Endothelial cell of umbilical vein (primary cell): Measurements from ENCODE around the gene RASGEF1C. TPM values are rescaled to one million over a fixed set of nuclear protein-coding genes. Genes with fewer than 3 reads are reported as not detected.

Experiments used
- BruUV-seq: library from RNA; stranded (reverse); fragments of 400-500 nt; replicated peaks from 2 replicates; lab custom pipeline; 2021; lab: Mats Ljungman, UMichigan
- CTCF ChIA-PET: fragments of 300-600, 350-600 bp; sonication (Branson Sonifier 250); formaldehyde crosslinking; loops from one replicate; lab custom pipeline; 2021; ENCODE audit warnings: antibody characterized with exemption, inconsistent platforms; lab: Charles Lee
- POLR2A ChIA-PET: fragments of 300-600, 350-600 bp; sonication (Branson Sonifier 250); formaldehyde crosslinking; loops from one replicate; lab custom pipeline; 2021; ENCODE audit warnings: antibody characterized with exemption, inconsistent platforms; lab: Charles Lee
- DNase-seq: peaks from one replicate; pipeline ENCODE4 v3.0.0-alpha.2; 2011; ENCODE audit warnings: low read depth, low spot score
- FAIRE-seq: peaks from 2 replicates; lab custom pipeline; 2011; peaks lifted over from hg19 to GRCh38; lab: Jason Lieb, UNC
- H2AFZ ChIP-seq: 2 replicates; pipeline ENCODE4 v1.6.0; 2012; ENCODE audit warnings: low read depth, low read length, control low read depth, inconsistent platforms
- H3K27ac ChIP-seq: 2 replicates; pipeline ENCODE4 v1.5.1; 2011; ENCODE audit warnings: low read depth, mild to moderate bottlenecking, control low read depth, low read length, moderate library complexity; ENCODE audit not compliant: insufficient read depth
- H3K27me3 ChIP-seq, 2 experiments: 2 replicates each; pipeline versions ENCODE4 v1.6.0 to v1.6.1; 2011; ENCODE audit warnings: low read length in 2 of 2, mixed read lengths in 1 of 2; ENCODE audit not compliant: control insufficient read depth in 2 of 2, insufficient read depth in 2 of 2
- H3K36me3 ChIP-seq, 2 experiments: 2 replicates in 1 of 2; 3 replicates in 1 of 2; pipeline ENCODE4 v1.5.1; 2011; ENCODE audit warnings: low read length in 2 of 2, mild to moderate bottlenecking in 1 of 2, moderate library complexity in 1 of 2; ENCODE audit not compliant: control insufficient read depth in 2 of 2, insufficient read depth in 2 of 2; ENCODE audit errors: extremely low read depth in 1 of 2
- H3K4me1 ChIP-seq: 3 replicates; pipeline ENCODE4 v1.5.1; 2011; ENCODE audit warnings: mild to moderate bottlenecking, low read length; ENCODE audit not compliant: control insufficient read depth, insufficient read depth; ENCODE audit errors: extremely low read depth
- H3K4me2 ChIP-seq: 2 replicates; pipeline ENCODE4 v1.6.1; 2011; ENCODE audit warnings: low read length, control low read depth, mixed read lengths; ENCODE audit not compliant: insufficient read depth
- H3K4me3 ChIP-seq, 3 experiments: fragments of 200-600 bp in 1 of 3; sonication (generic), shearing (Covaris generic) in 1 of 3; replicated peaks in 1 of 3; 2 replicates each; pipeline ENCODE4 v1.5.1; 2011 to 2016; ENCODE audit warnings: control low read depth in 3 of 3, low read length in 3 of 3, mild to moderate bottlenecking in 2 of 3, inconsistent platforms in 1 of 3, low read depth in 1 of 3, moderate library complexity in 1 of 3; ENCODE audit not compliant: insufficient read depth in 1 of 3
- H3K79me2 ChIP-seq: 2 replicates; pipeline ENCODE4 v1.6.0; 2012; ENCODE audit warnings: low read length, inconsistent platforms; ENCODE audit not compliant: control insufficient read depth, insufficient read depth
- H3K9ac ChIP-seq: replicated peaks from 2 replicates; pipeline ENCODE3; 2011; ENCODE audit warnings: low read length, control low read depth; ENCODE audit not compliant: insufficient read depth; ENCODE audit errors: extremely low read depth
- H3K9me1 ChIP-seq: replicated peaks from 3 replicates; pipeline ENCODE4 v1.6.0; 2011; ENCODE audit warnings: mild to moderate bottlenecking, low read length; ENCODE audit not compliant: control insufficient read depth, insufficient read depth; ENCODE audit errors: extremely low read depth
- H3K9me3 ChIP-seq: replicated peaks from 2 replicates; pipeline ENCODE4 v1.5.1; 2012; ENCODE audit warnings: low read length, inconsistent platforms; ENCODE audit not compliant: control insufficient read depth, insufficient read depth
- H4K20me1 ChIP-seq: replicated peaks from 2 replicates; pipeline ENCODE3; 2011; ENCODE audit warnings: mild to moderate bottlenecking, low read length; ENCODE audit not compliant: control insufficient read depth, insufficient read depth; ENCODE audit errors: extremely low read depth
- CTCF ChIP-seq, 2 donors: IDR thresholded peaks; 1 replicate in 1 of 2; 2 replicates in 1 of 2; pipeline ENCODE4 v1.5.1; 2011; ENCODE audit warnings: low read length in 2 of 2, mild to moderate bottlenecking in 2 of 2, moderate library complexity in 2 of 2, control low read depth in 1 of 2, inconsistent platforms in 1 of 2, low read depth in 1 of 2; ENCODE audit not compliant: insufficient read depth in 1 of 2; ENCODE audit errors: extremely low read depth in 1 of 2
- EZH2 ChIP-seq: IDR thresholded peaks from 2 replicates; pipeline ENCODE4 v1.6.1; 2012; ENCODE audit warnings: borderline replicate concordance, low read depth, mild to moderate bottlenecking, moderate library complexity, low read length, inconsistent platforms; ENCODE audit not compliant: severe bottlenecking
- FOS ChIP-seq: IDR thresholded peaks from 2 replicates; pipeline ENCODE4 v1.6.1; 2011; ENCODE audit warnings: mild to moderate bottlenecking, low read length, moderate library complexity, borderline replicate concordance; ENCODE audit not compliant: insufficient read depth
- GATA2 ChIP-seq: IDR thresholded peaks from 2 replicates; pipeline ENCODE4 v1.7.0; 2011; ENCODE audit warnings: low read depth, mild to moderate bottlenecking, moderate library complexity, mixed read lengths, low read length; ENCODE audit not compliant: insufficient read length, insufficient read depth
- JUN ChIP-seq: IDR thresholded peaks from 2 replicates; pipeline ENCODE4 v1.6.1; 2011; ENCODE audit warnings: borderline replicate concordance, low read depth; ENCODE audit not compliant: insufficient read length, insufficient read depth
- MAX ChIP-seq: IDR thresholded peaks from 2 replicates; pipeline ENCODE4 v1.6.1; 2011; ENCODE audit not compliant: insufficient read depth, insufficient read length
- MYC ChIP-seq: IDR thresholded peaks from one replicate; pipeline ENCODE4 v1.6.1; 2011; ENCODE audit warnings: mild to moderate bottlenecking, low read depth, low read length
- POLR2A ChIP-seq: IDR thresholded peaks from 2 replicates; pipeline ENCODE4 v1.6.1; 2012; ENCODE audit warnings: low read depth, mild to moderate bottlenecking, control low read depth, low read length
- POLR2AphosphoS5 ChIP-seq: IDR thresholded peaks from 2 replicates; pipeline ENCODE4 v1.6.1; 2012; ENCODE audit warnings: low read depth, mild to moderate bottlenecking, control low read depth, low read length, moderate library complexity; ENCODE audit not compliant: insufficient read depth
- dilution Hi-C: fragments of 300-500 bp; cut with MboI; formaldehyde crosslinking; loops from one replicate; pipeline ENCODE4 v1.15.0; 2019; ENCODE audit warnings: low sequenced_read_pairs; ENCODE audit not compliant: extremely low pct_ligation_motif_present
- intact Hi-C: fragments of 100-400 bp; cut with micrococcal nuclease; formaldehyde crosslinking; loops from one replicate; pipeline ENCODE4 v1.10.0; 2022
- polyA plus RNA-seq, 4 experiments: library from polyadenylated mRNA; depleted of rRNA in 3 of 4; stranded (reverse) in 3 of 4; unstranded in 1 of 4; fragments of >200 nt; gene quantifications; 2 replicates each; pipeline versions ENCODE4 v1.2.1 to v1.2.3, GENCODE V29; 2011 to 2012; ENCODE audit warnings: missing spikeins in 1 of 4
- total RNA-seq: library from RNA; stranded (reverse); gene quantifications from 2 replicates; pipeline ENCODE4 v1.2.3, GENCODE V29; 2021

Gene RASGEF1C
- total and polyA plus RNA-seq, 2 donors (not counting 3 experiments of a cell fraction or from before 2014, with no cell fraction given): not detected

GRCh38 chr5:180113660-180114303, 95.2 kb downstream of the RASGEF1C start:
- DNase-seq: no peak
- dilution Hi-C loops: no loop called here
- ChIA-PET CTCF (no interaction called here), POLR2A (no interaction called here)
- Histone ChIP-seq H3K36me3 (no peaks in the 10 kb centered on the region), H3K27ac (no peak overlapping the region), H3K4me1 (no peaks in the 10 kb centered on the region), H3K79me2 (no peaks in the 10 kb centered on the region), H3K4me3 (no peak overlapping the region), H4K20me1 (no peaks in the 10 kb centered on the region), H3K27me3 (no peaks in the 10 kb centered on the region), H3K9me1 (no peaks in the 10 kb centered on the region), H2AFZ (no peak overlapping the region), H3K9ac (no peak overlapping the region), H3K4me2 (no peak overlapping the region), H3K9me3 (no peaks in the 10 kb centered on the region)
- no peak for FAIRE-seq
- intact Hi-C loops: no loop called here
- no peak for TF ChIP-seq EZH2
- no peak for TF ChIP-seq POLR2AphosphoS5
- no peak for TF ChIP-seq MYC
- no TSS peak for BruUV-seq

GRCh38 chr5:180112181-180112861, 96.7 kb downstream of the RASGEF1C start:
- DNase-seq (no peak), FAIRE-seq (no peak)
- Histone ChIP-seq H3K36me3 (no peaks in the 10 kb centered on the region), H4K20me1 (no peaks in the 10 kb centered on the region), H3K27me3 (no peaks in the 10 kb centered on the region), H3K9me3 (no peaks in the 10 kb centered on the region), H3K4me3 (no peak overlapping the region), H3K79me2 (no peaks in the 10 kb centered on the region), H3K9me1 (no peaks in the 10 kb centered on the region), H2AFZ (no peak overlapping the region), H3K27ac (no peak overlapping the region), H3K9ac (no peak overlapping the region), H3K4me1 (no peaks in the 10 kb centered on the region), H3K4me2 (no peak overlapping the region)
- CTCF ChIA-PET: no interaction called here
- intact Hi-C loops: no loop called here
- POLR2A ChIA-PET: no interaction called here
- no TSS peak for BruUV-seq
- dilution Hi-C loops: no loop called here
- no peak for TF ChIP-seq FOS
- no peak for TF ChIP-seq POLR2AphosphoS5
- TF ChIP-seq JUN: no peak
- TF ChIP-seq CTCF (IDR thresholded peaks at IDR 0.05; ENCODE audit: extremely low read depth in 1 of 2, insufficient read depth in 1 of 2, low read depth in 1 of 2, low read length in 2 of 2): no peak
- TF ChIP-seq POLR2A: no peak
- no peak for TF ChIP-seq GATA2
- no peak for TF ChIP-seq EZH2
- no peak for TF ChIP-seq MAX
- no peak for TF ChIP-seq MYC
